IPS DF 6.9 (cell line): ENCODE measurements around the gene DGUOK.
"Not testable (repeated sequence)": the region's sequence is repeated elsewhere in the genome, so short reads cannot be mapped to it uniquely, and the experiment has no call there.

Experiments used
- DNase-seq: peaks from one replicate; pipeline ENCODE4 v3.0.0-alpha.2; 2013; ENCODE audit warnings: low read depth, low spot score
- H3K27ac ChIP-seq: one replicate; pipeline ENCODE4 v1.5.1; 2013; ENCODE audit warnings: low read length, control low read depth
- H3K27me3 ChIP-seq: 2 replicates; pipeline ENCODE4 v1.6.1; 2013; ENCODE audit warnings: mild to moderate bottlenecking, low read length; ENCODE audit not compliant: control insufficient read depth, insufficient read depth
- H3K36me3 ChIP-seq: 2 replicates; pipeline ENCODE4 v1.6.1; 2013; ENCODE audit warnings: low read length; ENCODE audit not compliant: control insufficient read depth, insufficient read depth
- H3K4me1 ChIP-seq: 2 replicates; pipeline ENCODE4 v1.6.1; 2013; ENCODE audit warnings: low read length; ENCODE audit not compliant: control insufficient read depth, insufficient read depth
- H3K4me3 ChIP-seq: 2 replicates; pipeline ENCODE4 v1.5.1; 2013; ENCODE audit warnings: mild to moderate bottlenecking, low read length
- H3K9me3 ChIP-seq: 2 replicates; pipeline ENCODE4 v1.6.1; 2013; ENCODE audit warnings: low read length, inconsistent platforms; ENCODE audit not compliant: control insufficient read depth, insufficient read depth
- WGBS: extraction: QIAGEN DNeasy Blood & Tissue Kit; methylation state at CpG from one replicate; pipeline ENCODE4 v1.1.7; 2013; ENCODE audit warnings: mixed read lengths, missing lambda C conversion rate; ENCODE audit not compliant: insufficient read length, insufficient coverage; 5-methylcytosine and 5-hydroxymethylcytosine counted together

Gene DGUOK

GRCh38 chr2:73901143-73901542 is 25.5 kb upstream of the DGUOK start:
- Histone ChIP-seq H3K27ac (no peak overlapping the region), H3K27me3 (no peaks in the 10 kb centered on the region), H3K9me3 (no peaks in the 10 kb centered on the region), H3K4me1 (no peaks in the 10 kb centered on the region), H3K4me3 (no peak overlapping the region), H3K36me3 (no peaks in the 10 kb centered on the region)
- no peak for DNase-seq
- no CpG with 5 or more reads among the region's 10 CpGs for WGBS

- no peak overlapping the region for H3K27ac ChIP-seq
- no peaks in the 10 kb centered on the region for H3K9me3 ChIP-seq
- no peak overlapping the region for H3K4me3 ChIP-seq
- no peaks in the 10 kb centered on the region for H3K27me3 ChIP-seq
- H3K4me1 ChIP-seq = no peaks in the 10 kb centered on the region
- H3K36me3 ChIP-seq = no peaks in the 10 kb centered on the region
- no peak for DNase-seq
- no CpG with 5 or more reads among the region's 4 CpGs for WGBS
These were observed 24.4 kb upstream of the DGUOK start for GRCh38 chr2:73902284-73902683.

- DNase-seq = no peak
- WGBS = no CpG with 5 or more reads among the region's 4 CpGs
These were observed 23.4 kb upstream of the DGUOK start for GRCh38 chr2:73903313-73903712.

GRCh38 chr2:73903949-73904613 is 22.6 kb upstream of the DGUOK start:
- not testable (repeated sequence) for H3K36me3 ChIP-seq, H3K27ac ChIP-seq, H3K4me1 ChIP-seq, H3K9me3 ChIP-seq, H3K27me3 ChIP-seq, H3K4me3 ChIP-seq, DNase-seq
- no CpG with 5 or more reads among the region's 5 CpGs for WGBS

More at GRCh38 chr2:73903313-73903712, 23.4 kb upstream of the DGUOK start:
- no peaks in the 10 kb centered on the region for H3K36me3 ChIP-seq
- no peak overlapping the region for H3K27ac ChIP-seq
- no peaks in the 10 kb centered on the region for H3K9me3 ChIP-seq
- H3K4me1 ChIP-seq = no peaks in the 10 kb centered on the region
- H3K27me3 ChIP-seq = no peaks in the 10 kb centered on the region
- H3K4me3 ChIP-seq = no peak overlapping the region

- Histone ChIP-seq H3K4me3 (no peak overlapping the region), H3K27ac (no peak overlapping the region), H3K4me1 (no peaks in the 10 kb centered on the region), H3K9me3 (no peaks in the 10 kb centered on the region), H3K36me3 (no peaks in the 10 kb centered on the region), H3K27me3 (no peaks in the 10 kb centered on the region)
- WGBS = no CpG with 5 or more reads among the region's 1 CpG
- DNase-seq = no peak
These were observed 21.7 kb upstream of the DGUOK start for GRCh38 chr2:73904952-73905351.

GRCh38 chr2:73906847-73907505 is 19.7 kb upstream of the DGUOK start:
- no peak for DNase-seq
- Histone ChIP-seq H3K36me3 (no peaks in the 10 kb centered on the region), H3K9me3 (no peaks in the 10 kb centered on the region), H3K27me3 (no peaks in the 10 kb centered on the region), H3K4me3 (no peak overlapping the region), H3K27ac (no peak overlapping the region), H3K4me1 (no peaks in the 10 kb centered on the region)
- WGBS = no CpG with 5 or more reads among the region's 5 CpGs

GRCh38 chr2:73907840-73908452 is 18.7 kb upstream of the DGUOK start:
- H3K4me3 ChIP-seq = no peak overlapping the region
- H3K9me3 ChIP-seq = no peaks in the 10 kb centered on the region
- H3K4me1 ChIP-seq = no peaks in the 10 kb centered on the region
- H3K27me3 ChIP-seq = no peaks in the 10 kb centered on the region
- peak; percentile 43 for DNase-seq
- no peaks in the 10 kb centered on the region for H3K36me3 ChIP-seq
- WGBS = no CpG with 5 or more reads among the region's 5 CpGs
- H3K27ac ChIP-seq = no peak overlapping the region

GRCh38 chr2:73908689-73909652 is 17.7 kb upstream of the DGUOK start:
- no peak for DNase-seq
- no peaks in the 10 kb centered on the region for H3K27me3 ChIP-seq
- H3K4me1 ChIP-seq = no peaks in the 10 kb centered on the region
- no CpG with 5 or more reads among the region's 10 CpGs for WGBS
- H3K4me3 ChIP-seq = no peak overlapping the region
- no peaks in the 10 kb centered on the region for H3K9me3 ChIP-seq
- H3K36me3 ChIP-seq = no peaks in the 10 kb centered on the region
- H3K27ac ChIP-seq = no peak overlapping the region

- no peaks in the 10 kb centered on the region for H3K27me3 ChIP-seq
- no peaks in the 10 kb centered on the region for H3K36me3 ChIP-seq
- no peak for DNase-seq
- no peaks in the 10 kb centered on the region for H3K4me1 ChIP-seq
- WGBS = no CpG with 5 or more reads among the region's 6 CpGs
- no peaks in the 10 kb centered on the region for H3K9me3 ChIP-seq
- H3K4me3 ChIP-seq = no peak overlapping the region
- H3K27ac ChIP-seq = no peak overlapping the region
These were observed 15.7 kb upstream of the DGUOK start for GRCh38 chr2:73910873-73911547.
